Stimulated activated CD8-positive, alpha-beta memory T cell treated with anti-CD3 and anti-CD28 coated beads, Interleukin-4, amount 100 ng/mL, for 48 hours (primary cell): Measurements from ENCODE around the gene SIX2.
"Not testable (repeated sequence)": the region's sequence is repeated elsewhere in the genome, so short reads cannot be mapped to it uniquely, and the experiment has no call there.

Experiments used
- DNase-seq: peaks from one replicate; pipeline ENCODE4 v3.0.0-alpha.2; 2020

Gene SIX2

DNA sequence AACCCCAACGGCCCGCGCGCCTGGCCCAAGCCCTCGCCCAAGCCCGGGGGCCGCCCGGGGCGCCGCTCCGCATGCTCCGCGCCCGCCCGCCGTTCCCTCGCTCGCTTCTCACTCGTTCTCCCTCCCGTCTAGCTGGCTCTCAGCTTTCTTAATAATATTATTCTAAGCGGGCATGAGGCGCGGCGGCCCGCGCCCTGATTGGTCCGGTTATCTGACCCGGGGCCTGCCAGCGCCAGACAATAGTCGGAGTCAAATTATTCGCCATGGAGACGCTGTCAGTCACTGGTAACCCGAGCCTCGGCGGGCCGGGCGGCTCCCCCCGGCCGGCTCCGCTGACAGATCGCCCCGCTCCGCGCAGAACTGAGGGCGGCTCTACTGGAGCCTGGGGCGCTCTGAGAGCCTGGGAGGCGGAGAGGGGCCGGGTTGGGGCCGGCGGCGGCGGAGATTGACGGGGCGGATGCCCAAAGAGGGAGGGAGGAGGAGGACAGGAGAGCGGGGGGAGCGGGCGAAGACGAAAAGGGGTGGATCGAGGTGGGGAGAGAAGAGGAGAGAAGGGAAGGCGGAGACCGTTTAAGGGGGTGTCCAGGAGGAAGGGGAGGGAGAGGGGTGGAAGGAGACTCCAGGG is at the start of gene SIX2:
TSS of gene SIX2 (minus strand) at position 150 of the 625 bp plus-strand sequence. CDS start 342 bp downstream, outside the sequence.
- DNase-seq = no peak

DNA sequence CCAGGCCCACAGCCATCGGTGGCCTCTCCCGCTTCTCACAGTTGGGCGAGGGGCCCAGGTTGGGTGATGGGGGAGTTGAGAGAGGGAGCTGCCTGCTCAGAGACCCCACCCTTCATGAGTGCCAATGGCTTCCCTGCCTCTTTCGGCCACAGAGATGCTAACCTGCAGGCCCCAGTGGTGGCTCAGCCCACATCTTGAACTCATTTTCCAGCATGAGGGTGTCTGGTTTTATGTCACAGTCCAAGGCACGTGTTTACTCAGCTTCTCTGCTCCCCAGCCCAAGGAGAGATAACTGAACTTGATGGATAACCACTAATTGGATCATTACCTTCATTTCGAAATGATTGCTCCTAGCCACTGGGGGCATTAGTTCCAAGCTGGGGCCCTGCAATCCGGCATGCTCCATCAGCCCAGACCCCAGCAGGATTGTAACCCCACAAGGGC is 45.9 kb upstream of the SIX2 start:
- DNase-seq = no peak

- DNase-seq = no peak
Measured at GRCh38 chr2:45053966-45054365, 44.7 kb upstream of the SIX2 start.

- DNase-seq = no peak
Measured at GRCh38 chr2:45052388-45052928, 43.2 kb upstream of the SIX2 start.

DNA sequence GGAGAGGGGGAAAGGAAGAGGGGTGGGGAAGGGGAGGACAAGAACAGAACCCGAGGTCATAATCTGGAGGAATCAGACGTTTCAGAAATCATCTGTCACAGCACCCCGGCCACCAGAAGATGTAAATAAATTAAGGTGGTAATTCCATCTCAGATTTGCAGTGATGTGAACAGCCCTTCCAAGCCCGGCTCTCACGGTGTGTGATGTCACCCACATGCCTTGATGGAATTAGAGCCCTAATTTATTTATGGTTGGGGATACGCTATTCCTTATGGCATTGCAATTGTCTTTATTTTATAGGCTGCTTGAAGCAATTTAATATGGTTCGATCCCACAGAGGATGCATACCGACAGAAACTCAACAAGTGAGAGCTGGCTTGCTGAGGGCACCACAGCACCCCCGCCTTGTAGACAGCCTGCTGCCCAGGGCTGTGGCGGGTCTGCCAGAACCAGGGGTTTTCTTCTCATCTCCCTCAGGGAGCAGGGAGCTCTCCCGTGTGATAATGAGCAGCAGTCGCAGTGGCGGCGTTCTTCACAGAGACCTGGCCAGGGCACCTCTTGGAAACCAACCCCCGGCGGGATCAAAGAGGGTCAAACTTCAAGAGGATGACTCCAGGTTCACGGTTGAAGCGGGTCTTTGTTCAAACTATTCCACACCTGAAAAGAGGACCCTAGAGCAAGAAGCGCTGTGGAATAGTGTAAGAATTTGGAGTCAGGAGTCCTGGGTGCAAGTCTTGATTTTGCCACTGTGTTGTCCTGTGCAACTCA is 40.5 kb upstream of the SIX2 start:
- no peak for DNase-seq

- DNase-seq = no peak
Measured at GRCh38 chr2:45047301-45047700, 38.0 kb upstream of the SIX2 start.

GRCh38 chr2:45046786-45047185 is 37.5 kb upstream of the SIX2 start:
- DNase-seq = no peak

DNA sequence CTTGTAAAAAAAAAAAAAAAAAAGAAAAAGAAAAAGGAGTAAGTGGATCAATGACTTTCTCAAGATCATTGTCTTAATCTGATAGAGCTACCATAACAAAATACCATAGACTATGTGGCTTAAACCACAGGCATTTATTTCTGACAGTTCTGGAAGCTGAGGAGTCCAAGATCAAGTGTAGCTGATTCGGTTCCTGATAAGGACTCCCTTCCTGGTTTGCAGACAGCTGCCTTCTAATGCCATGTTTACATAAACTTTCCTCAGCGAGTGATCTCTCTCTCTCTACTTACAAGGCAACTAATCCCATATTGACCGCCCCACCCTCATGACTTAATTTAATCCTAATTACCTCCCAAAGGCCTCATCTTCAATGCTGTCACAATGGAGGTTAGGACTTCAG is 36.5 kb upstream of the SIX2 start:
- no peak for DNase-seq

DNA sequence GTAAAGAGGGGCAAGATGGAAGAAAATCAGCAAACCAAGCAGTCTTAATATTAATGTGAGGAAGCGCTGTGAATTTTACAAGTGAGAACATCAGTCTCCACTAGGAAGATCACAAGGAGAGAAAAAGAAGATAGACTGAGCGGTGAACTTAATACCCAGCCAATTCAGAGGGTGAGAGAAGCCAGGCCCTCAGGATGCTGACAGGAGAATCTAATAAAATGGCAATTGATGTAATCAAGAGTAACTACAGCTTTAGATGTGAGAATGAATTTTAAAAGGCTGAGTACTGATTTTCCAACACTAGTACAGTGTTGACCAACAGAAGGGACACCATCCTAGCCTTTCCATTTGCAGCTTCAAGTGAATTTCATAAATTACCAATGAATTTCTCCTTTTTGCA is 35.7 kb upstream of the SIX2 start:
- no peak for DNase-seq

GRCh38 chr2:45043174-45043573 is 33.9 kb upstream of the SIX2 start:
- no peak for DNase-seq

- no peak for DNase-seq
Measured at GRCh38 chr2:45042401-45042800, 33.1 kb upstream of the SIX2 start.

- no peak for DNase-seq
Measured at GRCh38 chr2:45040786-45041185, 31.5 kb upstream of the SIX2 start.

DNA sequence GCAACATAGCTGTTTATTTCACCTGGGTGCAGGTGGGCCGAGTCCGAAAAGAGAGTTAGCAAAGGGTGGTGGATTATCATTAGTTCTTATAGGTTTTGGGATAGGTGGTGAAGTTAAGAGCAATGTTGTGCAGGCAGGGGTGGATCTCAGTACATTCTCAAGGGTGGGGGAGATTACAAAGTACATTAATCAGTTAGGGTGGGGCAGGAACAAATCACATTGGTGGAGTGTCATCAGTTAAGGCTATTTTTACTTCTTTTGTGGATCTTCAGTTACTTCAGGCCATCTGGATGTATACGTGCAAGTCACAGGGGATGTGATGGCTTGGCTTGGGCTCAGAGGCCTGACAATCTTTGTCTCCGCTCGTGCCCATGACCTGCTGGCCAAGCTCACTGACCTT is 30.6 kb upstream of the SIX2 start:
- not testable (repeated sequence) for DNase-seq

GRCh38 chr2:45038861-45039260 is 29.6 kb upstream of the SIX2 start:
- not testable (repeated sequence) for DNase-seq

DNA sequence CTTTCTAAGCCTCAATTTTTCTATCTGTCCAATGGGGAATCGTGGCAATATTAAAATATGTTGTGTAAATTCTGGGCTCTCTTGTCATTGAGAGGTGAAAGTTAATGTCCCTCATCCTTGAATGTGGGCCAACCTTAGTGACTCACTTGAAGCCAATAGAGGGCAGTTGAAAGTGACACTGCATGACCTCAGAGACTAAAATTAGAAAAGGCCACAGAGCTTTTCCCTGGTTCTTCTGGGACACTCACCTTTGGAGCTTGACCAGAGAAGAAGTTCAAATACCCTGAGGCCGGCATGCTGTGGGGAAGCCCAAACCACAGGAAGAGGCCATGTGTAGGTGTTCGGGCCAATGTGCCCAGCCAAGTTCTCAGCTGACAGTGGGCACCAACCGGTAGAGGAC is 24.1 kb upstream of the SIX2 start:
- DNase-seq = no peak

- no peak for DNase-seq
Measured at GRCh38 chr2:45031028-45031427, 21.8 kb upstream of the SIX2 start.

- DNase-seq = no peak
Measured at GRCh38 chr2:45030553-45030952, 21.3 kb upstream of the SIX2 start.

GRCh38 chr2:45029215-45029614 is 20.0 kb upstream of the SIX2 start:
- DNase-seq = no peak

- no peak for DNase-seq
Measured at GRCh38 chr2:45028276-45028675, 19.0 kb upstream of the SIX2 start.

GRCh38 chr2:45026924-45027450 is 17.7 kb upstream of the SIX2 start:
- DNase-seq = no peak

DNA sequence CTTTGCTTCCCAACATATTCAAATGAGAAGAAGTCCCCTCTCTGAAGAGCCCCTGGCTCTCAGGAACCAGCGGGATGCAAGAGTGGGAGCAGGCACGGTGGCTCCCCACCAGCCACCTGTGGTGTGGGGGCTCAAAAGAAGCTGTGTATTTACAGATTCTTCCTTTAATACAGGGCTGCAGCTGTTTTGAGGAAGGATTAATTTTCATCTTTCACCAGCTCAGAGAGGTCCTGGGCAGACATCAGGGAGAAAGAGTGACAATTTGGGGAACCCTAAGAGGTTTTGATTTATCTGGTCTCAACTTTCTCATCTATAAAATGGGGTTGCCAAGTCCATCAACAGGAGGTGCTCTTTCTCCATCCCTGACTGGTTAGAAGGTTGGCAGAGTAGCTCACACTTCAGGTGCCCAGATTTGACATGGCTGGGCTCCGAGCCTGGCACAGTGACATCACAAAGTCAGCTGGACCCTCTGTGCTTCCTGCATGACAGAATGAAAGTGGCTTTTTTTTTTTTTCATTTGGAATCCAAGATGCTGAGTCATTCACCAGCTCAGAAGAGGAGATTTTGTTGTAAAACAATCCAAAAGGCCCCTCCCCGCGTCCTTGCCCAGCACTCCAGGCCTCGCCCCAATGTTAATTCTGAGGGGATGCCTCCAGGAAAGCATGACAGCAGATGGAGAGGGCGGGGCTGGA is 15.5 kb upstream of the SIX2 start:
- no peak for DNase-seq

GRCh38 chr2:45024097-45024496 is 14.8 kb upstream of the SIX2 start:
- DNase-seq = no peak

DNA sequence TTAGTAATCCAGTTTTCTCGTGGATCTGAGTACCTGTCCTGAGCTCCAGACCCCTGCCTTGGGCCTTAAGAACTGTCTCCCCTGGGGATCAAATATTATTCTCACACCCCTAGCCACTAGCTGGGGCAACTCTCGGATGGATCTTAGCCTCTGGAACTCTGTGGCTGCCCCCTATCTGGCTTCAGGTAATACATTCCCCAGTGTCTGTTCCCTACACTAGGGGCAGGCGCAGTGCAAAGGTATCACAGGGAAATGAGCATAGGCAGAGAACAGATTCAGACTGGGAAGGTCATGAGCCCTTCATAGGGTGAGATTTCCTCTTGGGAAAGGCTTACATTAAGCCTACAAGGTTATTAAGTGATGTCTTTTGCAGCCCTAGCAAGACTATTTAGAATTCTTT is 11.2 kb upstream of the SIX2 start:
- DNase-seq = no peak

- DNase-seq = no peak
Measured at GRCh38 chr2:45018023-45018422, 8.8 kb upstream of the SIX2 start.
